Measurements from ENCODE around the gene TCFL5.

DNA sequence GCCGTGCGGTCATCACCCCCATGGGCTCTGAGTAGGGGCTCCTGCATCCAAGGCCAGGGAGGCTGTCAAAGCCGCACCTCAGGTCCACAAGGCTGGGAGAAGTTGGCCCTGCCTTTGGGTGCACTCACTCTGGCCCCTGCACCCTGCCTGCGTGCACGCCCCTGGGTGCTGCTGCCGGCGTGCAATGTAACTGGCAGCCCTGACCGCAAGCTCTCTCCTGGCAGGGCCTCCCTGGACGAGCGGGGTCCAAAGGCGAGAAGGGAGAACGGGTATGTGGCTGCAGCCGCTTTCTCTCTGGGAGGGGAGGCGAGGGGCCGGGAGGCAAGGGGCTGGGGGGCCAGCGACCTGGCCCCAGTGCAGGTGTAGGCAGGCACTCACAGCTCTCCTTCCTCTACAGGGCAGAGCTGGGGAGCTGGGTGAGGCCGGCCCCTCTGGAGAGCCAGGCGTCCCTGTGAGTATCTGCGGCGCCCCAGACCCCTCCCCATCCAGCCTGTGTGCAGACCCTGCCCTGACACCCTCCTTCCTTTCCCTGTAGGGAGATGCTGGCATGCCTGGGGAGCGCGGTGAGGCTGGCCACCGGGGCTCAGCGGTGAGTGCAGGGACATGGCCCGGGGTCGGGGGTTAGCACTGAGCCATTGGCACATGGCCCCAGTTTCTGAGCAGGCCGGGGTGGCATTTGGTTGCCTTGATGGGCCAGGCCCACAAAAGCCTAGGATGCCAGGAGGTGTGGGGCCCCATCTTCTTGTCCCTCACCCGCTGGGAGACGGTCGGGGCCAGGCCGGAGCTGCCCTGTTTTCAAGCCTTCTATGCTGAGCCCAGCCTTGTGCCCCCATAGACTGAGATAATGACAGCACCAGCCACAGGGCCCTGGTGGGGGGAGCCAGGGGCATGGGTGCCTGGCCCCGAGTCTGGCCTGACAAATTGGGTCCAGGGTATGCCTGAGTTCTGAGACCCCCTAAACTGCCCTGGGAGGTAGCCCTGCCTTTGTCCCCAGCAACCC lies 32.1 kb downstream of the TCFL5 start:
- TF ChIP-seq, protein P1, sequence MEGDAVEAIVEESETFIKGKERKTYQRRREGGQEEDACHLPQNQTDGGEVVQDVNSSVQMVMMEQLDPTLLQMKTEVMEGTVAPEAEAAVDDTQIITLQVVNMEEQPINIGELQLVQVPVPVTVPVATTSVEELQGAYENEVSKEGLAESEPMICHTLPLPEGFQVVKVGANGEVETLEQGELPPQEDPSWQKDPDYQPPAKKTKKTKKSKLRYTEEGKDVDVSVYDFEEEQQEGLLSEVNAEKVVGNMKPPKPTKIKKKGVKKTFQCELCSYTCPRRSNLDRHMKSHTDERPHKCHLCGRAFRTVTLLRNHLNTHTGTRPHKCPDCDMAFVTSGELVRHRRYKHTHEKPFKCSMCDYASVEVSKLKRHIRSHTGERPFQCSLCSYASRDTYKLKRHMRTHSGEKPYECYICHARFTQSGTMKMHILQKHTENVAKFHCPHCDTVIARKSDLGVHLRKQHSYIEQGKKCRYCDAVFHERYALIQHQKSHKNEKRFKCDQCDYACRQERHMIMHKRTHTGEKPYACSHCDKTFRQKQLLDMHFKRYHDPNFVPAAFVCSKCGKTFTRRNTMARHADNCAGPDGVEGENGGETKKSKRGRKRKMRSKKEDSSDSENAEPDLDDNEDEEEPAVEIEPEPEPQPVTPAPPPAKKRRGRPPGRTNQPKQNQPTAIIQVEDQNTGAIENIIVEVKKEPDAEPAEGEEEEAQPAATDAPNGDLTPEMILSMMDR (IDR thresholded peaks at IDR 0.05) = no peak
- no peak for TF ChIP-seq POLR2A (IDR thresholded peaks at IDR 0.05)

All from lower leg skin (tissue), 3 donors.